Coronary artery (tissue), 2 donors: ENCODE data around the gene FASN.
A peak's percentile ranks its signal among the peaks of the same experiment; 100 is the strongest.

Experiments used
- DNase-seq: peaks from one replicate; pipeline ENCODE4 v3.0.0-alpha.2; 2017; ENCODE audit warnings: low spot score
- H3K27ac ChIP-seq, 2 donors: fragments of 200-600 bp; sonication (generic); one replicate each; pipeline ENCODE4 v1.5.1; 2016 to 2019
- H3K4me3 ChIP-seq: fragments of 200-600 bp; sonication (generic); 2 replicates; pipeline ENCODE4 v1.5.1; 2016; ENCODE audit warnings: mild to moderate bottlenecking, moderate library complexity
- CTCF ChIP-seq: fragments of 200-600 bp; sonication (generic); IDR thresholded peaks from one replicate; pipeline ENCODE4 v1.5.1; 2019; ENCODE audit warnings: antibody characterized with exemption

FASN gene

GRCh38 chr17:82029990-82030469 is 68.0 kb downstream of the FASN start:
- Histone ChIP-seq H3K4me3 (peak overlapping the region; percentile 69), H3K27ac (no peak overlapping the region)
- no peak for DNase-seq
- TF ChIP-seq CTCF = no peak

- DNase-seq = no peak
- no peak overlapping the region for H3K27ac ChIP-seq
- no peak overlapping the region for H3K4me3 ChIP-seq
- no peak for TF ChIP-seq CTCF
Measured at GRCh38 chr17:82029391-82029790, 68.6 kb downstream of the FASN start.

- no peak overlapping the region for H3K27ac ChIP-seq
- no peak for TF ChIP-seq CTCF
- no peak for DNase-seq
- no peak overlapping the region for H3K4me3 ChIP-seq
Measured at GRCh38 chr17:82028966-82029365, 69.1 kb downstream of the FASN start.
